ENCODE data around the gene GRK4.

GRCh38 chr4:2938906-2939305, 24.5 kb upstream of the GRK4 start:
- TF ChIP-seq CTCF (IDR thresholded peaks at IDR 0.05): no peak
- TF ChIP-seq POLR2A (IDR thresholded peaks at IDR 0.05): no peak
- no peak for TF ChIP-seq EP300 (IDR thresholded peaks at IDR 0.05)
